SK-N-SH (cell line): ENCODE measurements around the gene FBN2. TPM values are rescaled to one million over a fixed set of nuclear protein-coding genes. Genes with fewer than 3 reads are reported as not detected.

Experiments
- CTCF ChIA-PET: fragments of 300-600, 350-600 bp; formaldehyde crosslinking; extraction: SDS; loops from one replicate; lab custom pipeline; 2021; lab: Yijun Ruan, JAX
- POLR2A ChIA-PET: fragments of 350-600 bp; sonication (Branson Sonifier 250); formaldehyde crosslinking; extraction: SDS; loops from one replicate; lab custom pipeline; 2020; ENCODE audit warnings: antibody characterized with exemption, inconsistent platforms; lab: Yijun Ruan, JAX
- DNase-seq: peaks from one replicate; pipeline ENCODE4 v3.0.0; 2012
- H2AFZ ChIP-seq: fragments of 200-600 bp; sonication (generic); 2 replicates; pipeline ENCODE4 v1.8.1; 2016; ENCODE audit warnings: antibody characterized with exemption, mild to moderate bottlenecking, low read depth
- H3F3A ChIP-seq: fragments of 200-600 bp; sonication (generic); replicated peaks from 2 replicates; pipeline ENCODE3; 2016; ENCODE audit warnings: antibody characterized with exemption, mild to moderate bottlenecking; ENCODE audit not compliant: insufficient read depth
- H3K27ac ChIP-seq, 2 experiments: fragments of 200-500 bp in 1 of 2; fragments of 200-600 bp in 1 of 2; sonication (Bioruptor generic) in 1 of 2; sonication (generic), shearing (Covaris generic) in 1 of 2; 2 replicates each; pipeline versions ENCODE4 v1.5.1 to v1.6.1; 2014 to 2016; ENCODE audit warnings: low read depth in 2 of 2, inconsistent platforms in 1 of 2, low read length in 1 of 2, mild to moderate bottlenecking in 1 of 2, mixed read lengths in 1 of 2
- H3K27me3 ChIP-seq: fragments of 200-600 bp; sonication (generic), shearing (Covaris generic); 2 replicates; pipeline ENCODE4 v1.6.1; 2016; ENCODE audit warnings: mixed run types; ENCODE audit not compliant: insufficient read depth
- H3K36me3 ChIP-seq, 2 experiments: fragments of 200-500 bp in 1 of 2; fragments of 200-600 bp in 1 of 2; sonication (Bioruptor generic) in 1 of 2; sonication (generic) in 1 of 2; replicated peaks in 1 of 2; 2 replicates each; pipeline versions ENCODE3 to v1.5.1; 2014 to 2016; ENCODE audit warnings: low read length in 1 of 2, mild to moderate bottlenecking in 1 of 2; ENCODE audit not compliant: insufficient read depth in 2 of 2, control insufficient read depth in 1 of 2
- H3K4me1 ChIP-seq, 2 experiments: fragments of 200-500 bp in 1 of 2; fragments of 200-600 bp in 1 of 2; sonication (Bioruptor generic) in 1 of 2; sonication (generic), shearing (Covaris generic) in 1 of 2; 2 replicates each; pipeline versions ENCODE4 v1.5.1 to v1.6.1; 2014 to 2016; ENCODE audit warnings: low read depth in 1 of 2, low read length in 1 of 2, mixed run types in 1 of 2; ENCODE audit not compliant: insufficient read depth in 2 of 2, control insufficient read depth in 1 of 2
- H3K4me2 ChIP-seq: fragments of 200-600 bp; sonication (generic), shearing (Covaris generic); 2 replicates; pipeline ENCODE4 v1.6.1; 2017; ENCODE audit warnings: mixed run types
- H3K4me3 ChIP-seq, 2 experiments: fragments of 200-500 bp in 1 of 2; fragments of 200-600 bp in 1 of 2; sonication (Bioruptor generic) in 1 of 2; sonication (generic), shearing (Covaris generic) in 1 of 2; 2 replicates each; pipeline versions ENCODE4 v1.5.1 to v1.8.1; 2014 to 2016; ENCODE audit warnings: low read depth in 2 of 2, inconsistent platforms in 1 of 2, low read length in 1 of 2, mild to moderate bottlenecking in 1 of 2, mixed read lengths in 1 of 2, moderate library complexity in 1 of 2
- H3K79me2 ChIP-seq: fragments of 200-600 bp; sonication (generic); 2 replicates; pipeline ENCODE4 v1.8.1; 2017; ENCODE audit warnings: mild to moderate bottlenecking; ENCODE audit not compliant: insufficient read depth
- H3K9ac ChIP-seq: fragments of 200-600 bp; sonication (generic); 2 replicates; pipeline ENCODE4 v1.6.1; 2017; ENCODE audit warnings: mixed run types
- H3K9me2 ChIP-seq: fragments of 200-600 bp; sonication (generic); 2 replicates; pipeline ENCODE4 v1.6.1; 2017; ENCODE audit warnings: mixed run types
- H3K9me3 ChIP-seq: fragments of 200-600 bp; sonication (generic); 2 replicates; pipeline ENCODE4 v1.6.1; 2017; ENCODE audit warnings: mixed run types, mild to moderate bottlenecking, moderate library complexity
- H4K20me1 ChIP-seq: fragments of 200-600 bp; sonication (generic); 2 replicates; pipeline ENCODE4 v1.6.1; 2017; ENCODE audit warnings: mild to moderate bottlenecking, mixed run types; ENCODE audit not compliant: insufficient read depth
- EP300 ChIP-seq, 2 experiments: IDR thresholded peaks; 2 replicates each; pipeline versions ENCODE4 v1.4.0 to v1.6.1; 2012; ENCODE audit warnings: borderline replicate concordance in 1 of 2, low read depth in 1 of 2, low read length in 1 of 2
- EZH2phosphoT487 ChIP-seq: fragments of 200-600 bp; sonication (generic); IDR thresholded peaks from 2 replicates; pipeline ENCODE4 v1.6.1; 2017; ENCODE audit warnings: low read depth, mixed run types, mild to moderate bottlenecking, antibody characterized with exemption, moderate library complexity, borderline replicate concordance
- FOSL2 ChIP-seq: IDR thresholded peaks from 2 replicates; pipeline ENCODE4 v1.4.0; 2012; ENCODE audit warnings: low read depth, mild to moderate bottlenecking, moderate library complexity, borderline replicate concordance
- GABPA ChIP-seq: IDR thresholded peaks from 2 replicates; pipeline ENCODE4 v1.4.0; 2012; ENCODE audit warnings: low read depth, mild to moderate bottlenecking
- GATA2 ChIP-seq: sonication (generic); formaldehyde crosslinking; IDR thresholded peaks from 2 replicates; pipeline ENCODE4 v1.5.0; 2020; ENCODE audit warnings: mild to moderate bottlenecking, missing genetic modification reagents
- MXI1 ChIP-seq: IDR thresholded peaks from 2 replicates; pipeline ENCODE4 v1.6.1; 2012; ENCODE audit warnings: mild to moderate bottlenecking, low read depth, low read length, improper control_type of control experiment
- RCOR1 ChIP-seq: fragments of 150-350 bp; IDR thresholded peaks from 2 replicates; pipeline ENCODE4 v1.6.1; 2017; ENCODE audit warnings: antibody characterized with exemption, low read length
- RXRA ChIP-seq: IDR thresholded peaks from 2 replicates; pipeline ENCODE4 v1.4.0; 2012; ENCODE audit warnings: low read depth, mild to moderate bottlenecking, borderline replicate concordance
- SIN3A ChIP-seq: IDR thresholded peaks from 2 replicates; pipeline ENCODE4 v1.6.1; 2012; ENCODE audit warnings: low read depth, mild to moderate bottlenecking, low read length, moderate library complexity, borderline replicate concordance
- TEAD4 ChIP-seq: IDR thresholded peaks from 2 replicates; pipeline ENCODE4 v1.4.0; 2012; ENCODE audit warnings: mild to moderate bottlenecking, borderline replicate concordance; ENCODE audit not compliant: insufficient read depth
- WGBS: methylation state at CpG from one replicate; pipeline ENCODE4 v1.1.6; 2017; ENCODE audit warnings: low lambda C conversion rate; 5-methylcytosine and 5-hydroxymethylcytosine counted together
- polyA plus RNA-seq, 3 experiments: library from polyadenylated mRNA; depleted of rRNA; stranded (reverse); fragments of >200 nt; gene quantifications; 2 replicates each; pipeline ENCODE4 v1.2.3, GENCODE V29; 2012
- TF ChIP-seq, protein P1 (sequence below): fragments of 200-600 bp; sonication (generic); IDR thresholded peaks from 2 replicates; pipeline ENCODE4 v1.6.1; 2017; ENCODE audit warnings: antibody characterized with exemption, mild to moderate bottlenecking, moderate library complexity
- TF ChIP-seq, protein P2 (sequence below): fragments of 150-350 bp; IDR thresholded peaks from 2 replicates; pipeline ENCODE4 v1.6.1; 2017; ENCODE audit warnings: antibody characterized with exemption, low read length, low read depth, borderline replicate concordance
- TF ChIP-seq, protein P3 (sequence below): IDR thresholded peaks from 2 replicates; pipeline ENCODE4 v1.6.1; 2012; ENCODE audit warnings: mild to moderate bottlenecking, low read depth, low read length, moderate library complexity

FBN2 gene
- polyA plus RNA-seq, 1 of the 3 experiments (the other 2 are of a cell fraction): 2.2 TPM

DNA sequence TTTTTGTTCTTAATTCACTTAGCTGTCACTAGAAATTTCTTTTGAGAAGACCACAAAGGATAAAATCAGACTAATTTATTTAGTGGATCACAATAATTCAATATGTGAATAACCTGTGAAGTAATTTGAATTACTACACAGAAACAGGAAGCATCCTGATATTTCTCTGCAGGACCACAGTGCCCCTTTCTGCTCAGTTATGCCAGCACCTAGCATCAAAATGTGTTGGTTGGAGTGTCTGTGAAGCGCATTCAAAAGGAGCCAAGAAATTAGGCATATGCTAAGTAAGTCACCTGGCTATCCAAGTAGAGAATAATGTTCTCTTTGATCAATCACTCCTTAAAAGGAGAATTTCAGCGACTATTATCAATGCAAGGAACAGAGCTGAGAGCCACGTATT, 267.0 kb downstream of the FBN2 start (continued):
- TF ChIP-seq, protein P1, sequence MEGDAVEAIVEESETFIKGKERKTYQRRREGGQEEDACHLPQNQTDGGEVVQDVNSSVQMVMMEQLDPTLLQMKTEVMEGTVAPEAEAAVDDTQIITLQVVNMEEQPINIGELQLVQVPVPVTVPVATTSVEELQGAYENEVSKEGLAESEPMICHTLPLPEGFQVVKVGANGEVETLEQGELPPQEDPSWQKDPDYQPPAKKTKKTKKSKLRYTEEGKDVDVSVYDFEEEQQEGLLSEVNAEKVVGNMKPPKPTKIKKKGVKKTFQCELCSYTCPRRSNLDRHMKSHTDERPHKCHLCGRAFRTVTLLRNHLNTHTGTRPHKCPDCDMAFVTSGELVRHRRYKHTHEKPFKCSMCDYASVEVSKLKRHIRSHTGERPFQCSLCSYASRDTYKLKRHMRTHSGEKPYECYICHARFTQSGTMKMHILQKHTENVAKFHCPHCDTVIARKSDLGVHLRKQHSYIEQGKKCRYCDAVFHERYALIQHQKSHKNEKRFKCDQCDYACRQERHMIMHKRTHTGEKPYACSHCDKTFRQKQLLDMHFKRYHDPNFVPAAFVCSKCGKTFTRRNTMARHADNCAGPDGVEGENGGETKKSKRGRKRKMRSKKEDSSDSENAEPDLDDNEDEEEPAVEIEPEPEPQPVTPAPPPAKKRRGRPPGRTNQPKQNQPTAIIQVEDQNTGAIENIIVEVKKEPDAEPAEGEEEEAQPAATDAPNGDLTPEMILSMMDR: no peak
- no peak for TF ChIP-seq RCOR1
- no peak for TF ChIP-seq GABPA
- TF ChIP-seq MXI1: no peak
- TF ChIP-seq SIN3A: no peak
- no peak for TF ChIP-seq FOSL2
- no peak for TF ChIP-seq EZH2phosphoT487
- TF ChIP-seq, protein P2, sequence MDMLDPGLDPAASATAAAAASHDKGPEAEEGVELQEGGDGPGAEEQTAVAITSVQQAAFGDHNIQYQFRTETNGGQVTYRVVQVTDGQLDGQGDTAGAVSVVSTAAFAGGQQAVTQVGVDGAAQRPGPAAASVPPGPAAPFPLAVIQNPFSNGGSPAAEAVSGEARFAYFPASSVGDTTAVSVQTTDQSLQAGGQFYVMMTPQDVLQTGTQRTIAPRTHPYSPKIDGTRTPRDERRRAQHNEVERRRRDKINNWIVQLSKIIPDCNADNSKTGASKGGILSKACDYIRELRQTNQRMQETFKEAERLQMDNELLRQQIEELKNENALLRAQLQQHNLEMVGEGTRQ: no peak
- TF ChIP-seq TEAD4: no peak

DNA sequence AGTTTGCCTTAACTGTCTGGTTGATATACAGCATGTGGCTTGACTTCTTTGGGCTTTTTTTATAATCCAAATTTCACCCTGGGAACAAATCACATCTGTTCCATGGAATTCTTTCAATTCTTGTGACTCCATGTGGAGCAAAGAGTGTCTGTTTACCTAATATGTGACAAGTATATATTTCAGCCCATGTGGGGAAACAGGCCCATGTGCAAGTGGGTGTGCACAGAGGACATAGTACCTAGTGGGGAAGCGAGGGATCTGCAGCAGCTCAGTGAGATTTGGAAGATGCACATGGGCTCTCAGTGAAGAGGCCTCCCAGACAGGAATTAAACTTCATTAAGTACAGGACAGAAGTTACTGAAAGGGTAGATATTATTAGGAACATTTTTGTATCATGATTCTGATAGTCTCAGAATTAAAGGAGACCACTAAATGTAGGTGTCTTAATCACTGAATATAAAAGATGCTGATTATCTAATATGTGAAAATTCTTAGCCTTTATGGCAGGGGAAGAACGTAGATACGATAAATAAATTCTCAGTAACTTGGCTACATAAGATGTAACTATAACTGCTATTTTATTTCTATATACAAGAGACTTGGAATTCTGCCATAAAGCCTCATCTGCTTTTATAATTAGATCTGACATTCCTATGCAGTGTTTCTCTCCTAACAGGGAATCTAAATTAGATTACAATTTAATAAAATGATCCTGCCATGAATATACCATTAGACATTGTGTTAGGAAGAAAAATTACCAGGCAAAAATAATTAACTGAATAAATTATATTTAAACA, 273.3 kb downstream of the FBN2 start:
- Histone ChIP-seq H3K4me2 (no peak overlapping the region), H3K9me2 (no peaks in the 10 kb centered on the region), H3K36me3 (no peaks in the 10 kb centered on the region), H3K4me3 (no peak overlapping the region), H4K20me1 (no peaks in the 10 kb centered on the region), H2AFZ (no peak overlapping the region), H3K27ac (no peak overlapping the region), H3K9me3 (no peaks in the 10 kb centered on the region), H3K9ac (no peak overlapping the region), H3K4me1 (no peaks in the 10 kb centered on the region), H3K79me2 (no peaks in the 10 kb centered on the region), H3K27me3 (peaks cover 25% of the 10 kb centered on the region; the same call in 1 of the 2 replicates), H3F3A (no peaks in the 10 kb centered on the region)
- DNase-seq: no peak
- 13% methylated on average over 3 of the region's 3 CpGs for WGBS
- ChIA-PET CTCF (no interaction called here), POLR2A (no interaction called here)
- TF ChIP-seq GABPA (no peak), EP300 (IDR thresholded peaks at IDR 0.05; ENCODE audit: borderline replicate concordance in 1 of 2, low read depth in 1 of 2, low read length in 1 of 2) (no peak)

DNA sequence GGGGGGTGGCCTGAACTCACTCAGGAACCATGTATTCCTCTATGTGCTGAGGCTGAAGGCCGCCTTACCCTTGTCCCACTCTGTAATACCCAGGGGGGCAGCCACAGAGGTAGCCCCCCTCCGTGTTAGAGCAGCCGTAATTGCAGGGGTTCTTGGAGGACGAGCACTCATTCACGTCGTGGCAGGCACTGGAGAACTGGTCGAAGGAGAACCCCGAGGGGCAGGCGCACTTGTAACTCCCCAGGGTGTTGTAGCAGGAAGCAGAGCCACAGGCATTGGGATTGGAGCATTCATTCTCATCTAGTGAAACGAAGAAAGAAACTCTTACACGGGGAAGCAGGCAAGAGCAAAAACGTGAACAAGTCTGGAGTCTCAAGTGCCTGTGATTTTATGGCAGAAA, 274.7 kb downstream of the FBN2 start:
- H2AFZ ChIP-seq: no peak overlapping the region
- TF ChIP-seq TEAD4: no peak
- TF ChIP-seq RXRA: no peak
- TF ChIP-seq, protein P3, sequence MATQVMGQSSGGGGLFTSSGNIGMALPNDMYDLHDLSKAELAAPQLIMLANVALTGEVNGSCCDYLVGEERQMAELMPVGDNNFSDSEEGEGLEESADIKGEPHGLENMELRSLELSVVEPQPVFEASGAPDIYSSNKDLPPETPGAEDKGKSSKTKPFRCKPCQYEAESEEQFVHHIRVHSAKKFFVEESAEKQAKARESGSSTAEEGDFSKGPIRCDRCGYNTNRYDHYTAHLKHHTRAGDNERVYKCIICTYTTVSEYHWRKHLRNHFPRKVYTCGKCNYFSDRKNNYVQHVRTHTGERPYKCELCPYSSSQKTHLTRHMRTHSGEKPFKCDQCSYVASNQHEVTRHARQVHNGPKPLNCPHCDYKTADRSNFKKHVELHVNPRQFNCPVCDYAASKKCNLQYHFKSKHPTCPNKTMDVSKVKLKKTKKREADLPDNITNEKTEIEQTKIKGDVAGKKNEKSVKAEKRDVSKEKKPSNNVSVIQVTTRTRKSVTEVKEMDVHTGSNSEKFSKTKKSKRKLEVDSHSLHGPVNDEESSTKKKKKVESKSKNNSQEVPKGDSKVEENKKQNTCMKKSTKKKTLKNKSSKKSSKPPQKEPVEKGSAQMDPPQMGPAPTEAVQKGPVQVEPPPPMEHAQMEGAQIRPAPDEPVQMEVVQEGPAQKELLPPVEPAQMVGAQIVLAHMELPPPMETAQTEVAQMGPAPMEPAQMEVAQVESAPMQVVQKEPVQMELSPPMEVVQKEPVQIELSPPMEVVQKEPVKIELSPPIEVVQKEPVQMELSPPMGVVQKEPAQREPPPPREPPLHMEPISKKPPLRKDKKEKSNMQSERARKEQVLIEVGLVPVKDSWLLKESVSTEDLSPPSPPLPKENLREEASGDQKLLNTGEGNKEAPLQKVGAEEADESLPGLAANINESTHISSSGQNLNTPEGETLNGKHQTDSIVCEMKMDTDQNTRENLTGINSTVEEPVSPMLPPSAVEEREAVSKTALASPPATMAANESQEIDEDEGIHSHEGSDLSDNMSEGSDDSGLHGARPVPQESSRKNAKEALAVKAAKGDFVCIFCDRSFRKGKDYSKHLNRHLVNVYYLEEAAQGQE: no peak
- TF ChIP-seq, protein P1: no peak
- TF ChIP-seq GATA2 (CRISPR knock-in tag): no peak
- TF ChIP-seq SIN3A: no peak

More for the DNA sequence above, 274.7 kb downstream of the FBN2 start:
- H3K27me3 ChIP-seq: peaks cover 25% of the 10 kb centered on the region; the same call in 1 of the 2 replicates
- no peaks in the 10 kb centered on the region for H3K36me3 ChIP-seq
- no peak for DNase-seq
- ChIA-PET POLR2A (no interaction called here), CTCF (no interaction called here)
- 7% methylated on average over 9 of the region's 12 CpGs for WGBS
- no peaks in the 10 kb centered on the region for H3K4me1 ChIP-seq
- no peaks in the 10 kb centered on the region for H3F3A ChIP-seq
- no peaks in the 10 kb centered on the region for H3K9me2 ChIP-seq
- H3K9me3 ChIP-seq: no peaks in the 10 kb centered on the region
- no peak overlapping the region for H3K4me3 ChIP-seq
- H3K4me2 ChIP-seq: no peak overlapping the region
- H3K27ac ChIP-seq: no peak overlapping the region
- no peaks in the 10 kb centered on the region for H4K20me1 ChIP-seq
- H3K79me2 ChIP-seq: no peaks in the 10 kb centered on the region
- H3K9ac ChIP-seq: no peak overlapping the region
